HUES64 (cell line): ENCODE measurements around the gene MRS2.
"Not testable (repeated sequence)": the region's sequence is repeated elsewhere in the genome, so short reads cannot be mapped to it uniquely, and the experiment has no call there.

ENCODE experiments used
- H3K27ac ChIP-seq: 2 replicates; pipeline ENCODE4 v1.7.0; 2013; ENCODE audit warnings: low read depth, low read length, inconsistent platforms
- H3K27me3 ChIP-seq: 2 replicates; pipeline ENCODE4 v1.6.1; 2013; ENCODE audit warnings: mild to moderate bottlenecking, low read length; ENCODE audit not compliant: insufficient read depth
- H3K36me3 ChIP-seq: 2 replicates; pipeline ENCODE4 v1.6.1; 2013; ENCODE audit warnings: mild to moderate bottlenecking, low read length; ENCODE audit not compliant: insufficient read depth
- H3K4me1 ChIP-seq: 2 replicates; pipeline ENCODE4 v1.6.1; 2013; ENCODE audit warnings: mild to moderate bottlenecking, low read length, moderate library complexity; ENCODE audit not compliant: insufficient read depth
- H3K4me3 ChIP-seq: 2 replicates; pipeline ENCODE4 v1.5.1; 2013; ENCODE audit warnings: mild to moderate bottlenecking, low read length, moderate library complexity
- H3K9ac ChIP-seq: 2 replicates; pipeline ENCODE4 v1.6.1; 2013; ENCODE audit warnings: mild to moderate bottlenecking, low read depth, low read length
- H3K9me3 ChIP-seq: 2 replicates; pipeline ENCODE4 v1.6.1; 2013; ENCODE audit warnings: low read depth, low read length; ENCODE audit not compliant: insufficient read depth
- WGBS: fragments of 150-250, 120-280 bp; methylation state at CpG from one replicate; pipeline ENCODE4 v1.1.7; 2013; ENCODE audit warnings: missing lambda C conversion rate; 5-methylcytosine and 5-hydroxymethylcytosine counted together

Gene MRS2

DNA sequence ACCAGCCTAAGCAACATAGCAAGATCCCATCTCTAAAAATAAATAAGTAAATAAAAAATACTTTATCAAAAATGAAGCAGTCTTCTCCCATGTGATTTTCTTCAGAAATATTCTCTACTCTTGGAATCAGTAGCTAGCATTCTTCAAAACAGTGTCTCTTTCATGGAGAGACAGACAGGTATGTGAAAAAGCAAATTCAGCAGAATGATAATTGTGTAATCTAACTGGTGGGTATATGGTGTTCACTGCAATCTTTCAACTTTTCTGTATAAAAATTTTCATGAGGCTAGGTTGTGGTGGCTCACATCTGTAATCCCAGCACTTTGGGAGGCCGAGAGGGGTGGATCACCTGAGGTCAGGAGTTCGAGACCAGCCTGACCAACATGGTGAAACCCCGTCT lies 7.9 kb downstream of the MRS2 start:
- Histone ChIP-seq H3K27me3 (no peaks in the 10 kb centered on the region), H3K36me3 (peaks cover 94% of the 10 kb centered on the region), H3K4me3 (no peak overlapping the region), H3K9ac (no peak overlapping the region), H3K27ac (no peak overlapping the region), H3K9me3 (no peaks in the 10 kb centered on the region), H3K4me1 (peaks cover 8% of the 10 kb centered on the region)
- WGBS, result 100% methylated on average over 1 of the region's 3 CpGs

DNA sequence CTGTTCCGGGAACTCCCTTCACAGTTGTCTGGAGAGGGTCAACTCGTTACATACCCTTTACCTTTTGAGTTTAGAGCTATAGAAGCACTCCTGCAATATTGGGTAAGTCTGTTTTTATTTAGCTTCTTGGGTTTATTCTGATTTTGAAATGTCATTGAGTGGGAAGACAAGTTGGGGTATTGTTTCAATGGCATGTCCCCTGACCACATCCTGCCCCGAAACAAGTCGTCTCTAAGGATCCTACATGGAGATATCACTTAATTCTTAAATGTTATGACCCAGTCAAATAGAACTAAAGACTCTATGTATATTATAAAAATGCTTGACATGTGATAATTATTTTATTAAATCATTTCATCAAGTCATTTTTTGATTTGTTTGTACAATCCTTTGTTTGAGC lies 9.6 kb downstream of the MRS2 start:
- no peaks in the 10 kb centered on the region for H3K27me3 ChIP-seq
- H3K36me3 ChIP-seq, result peaks cover 97% of the 10 kb centered on the region

DNA sequence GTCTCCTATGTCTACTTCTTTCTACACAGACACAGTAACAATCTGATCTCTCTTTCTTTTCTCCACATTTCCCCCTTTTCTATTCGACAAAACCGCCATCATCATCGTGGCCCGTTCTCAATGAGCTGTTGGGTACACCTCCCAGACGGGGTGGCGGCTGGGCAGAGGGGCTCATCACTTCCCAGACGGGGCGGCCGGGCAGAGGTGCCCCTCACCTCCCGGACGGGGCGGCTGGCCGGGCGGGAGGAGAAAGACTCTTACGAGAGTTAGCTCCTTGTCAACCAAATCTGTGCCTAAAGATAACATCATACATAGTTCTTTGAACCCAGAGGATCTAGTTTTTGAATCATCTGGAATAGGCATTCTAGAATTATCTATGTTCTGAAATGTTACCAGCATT lies 11.8 kb downstream of the MRS2 start:
- not testable (repeated sequence) for H3K9me3 ChIP-seq, H3K9ac ChIP-seq, H3K27ac ChIP-seq, H3K27me3 ChIP-seq, H3K4me3 ChIP-seq, H3K4me1 ChIP-seq
- 96% methylated on average over 15 of the region's 15 CpGs for WGBS
- peaks cover 95% of the 10 kb centered on the region for H3K36me3 ChIP-seq

More for the DNA sequence above, 9.6 kb downstream of the MRS2 start:
- WGBS, result 93% methylated on average over 4 of the region's 4 CpGs
- Histone ChIP-seq H3K27ac (no peak overlapping the region), H3K4me3 (no peak overlapping the region), H3K9me3 (no peaks in the 10 kb centered on the region), H3K4me1 (no peaks in the 10 kb centered on the region), H3K9ac (no peak overlapping the region)

DNA sequence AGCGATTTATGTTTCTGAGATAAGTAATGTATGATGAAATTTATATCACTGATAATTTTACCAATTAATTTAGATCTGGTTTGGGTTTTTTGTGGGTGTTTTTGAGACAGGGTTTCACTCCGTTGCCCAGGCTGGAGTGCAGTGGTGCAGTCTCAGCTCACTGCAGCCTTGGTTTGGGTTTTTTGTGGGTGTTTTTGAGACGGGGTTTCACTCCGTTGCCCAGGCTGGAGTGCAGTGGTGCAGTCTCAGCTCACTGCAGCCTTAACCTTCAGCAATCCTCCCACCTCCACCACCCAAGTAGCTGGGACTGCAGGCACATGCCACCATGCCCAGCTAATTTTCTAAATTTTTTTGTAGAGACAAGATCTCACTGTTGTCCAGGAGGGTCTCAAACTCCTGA lies 13.0 kb downstream of the MRS2 start:
- no peak overlapping the region for H3K27ac ChIP-seq
- H3K9ac ChIP-seq, result no peak overlapping the region
- no peaks in the 10 kb centered on the region for H3K27me3 ChIP-seq
- no peaks in the 10 kb centered on the region for H3K9me3 ChIP-seq
- peaks cover 95% of the 10 kb centered on the region for H3K36me3 ChIP-seq
- no peak overlapping the region for H3K4me3 ChIP-seq
- no peaks in the 10 kb centered on the region for H3K4me1 ChIP-seq
- WGBS, result 91% methylated on average over 3 of the region's 4 CpGs

DNA sequence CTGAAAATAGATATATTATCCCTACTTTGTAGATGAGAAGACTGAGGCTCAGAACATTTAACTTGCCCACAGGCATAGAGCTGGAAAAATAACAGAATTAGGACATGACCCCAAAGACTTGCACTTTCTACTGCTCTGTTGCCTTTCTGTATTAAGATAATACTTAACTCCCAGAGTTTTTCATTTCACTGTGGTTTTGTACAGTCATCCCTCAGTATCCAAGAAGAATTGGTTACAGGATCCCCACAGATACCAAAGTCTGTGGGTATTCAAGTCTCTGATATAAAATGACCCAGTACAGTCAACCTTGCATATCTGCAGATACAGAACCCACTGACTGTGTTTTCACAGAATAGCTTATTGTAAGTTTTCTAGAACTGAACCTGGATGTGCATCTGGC lies 16.8 kb downstream of the MRS2 start:
- Histone ChIP-seq H3K27ac (no peak overlapping the region), H3K27me3 (no peaks in the 10 kb centered on the region), H3K4me3 (no peak overlapping the region), H3K9me3 (no peaks in the 10 kb centered on the region), H3K4me1 (no peaks in the 10 kb centered on the region), H3K9ac (no peak overlapping the region), H3K36me3 (peaks cover 98% of the 10 kb centered on the region)

DNA sequence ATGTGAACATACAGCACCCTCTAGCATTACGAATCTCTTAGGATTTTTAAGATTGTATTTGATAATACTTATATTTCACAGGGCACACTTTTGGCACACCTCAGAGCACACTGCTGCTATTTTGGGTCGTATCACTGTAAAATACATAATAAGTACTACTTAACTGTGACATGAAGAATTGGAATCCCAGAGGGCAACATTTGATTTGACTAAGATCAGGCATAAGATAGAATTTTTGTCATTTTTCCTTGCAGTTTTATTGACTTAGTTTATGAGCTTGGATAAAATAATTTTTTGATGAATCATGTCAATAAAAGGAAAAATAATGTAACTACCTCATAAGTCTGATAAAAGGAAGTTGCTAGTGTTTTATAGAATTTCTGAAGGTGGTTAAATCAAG lies 22.4 kb downstream of the MRS2 start:
- Histone ChIP-seq H3K9me3 (no peaks in the 10 kb centered on the region), H3K27me3 (no peaks in the 10 kb centered on the region), H3K4me3 (no peak overlapping the region), H3K4me1 (no peaks in the 10 kb centered on the region), H3K27ac (no peak overlapping the region), H3K36me3 (peaks cover 68% of the 10 kb centered on the region), H3K9ac (no peak overlapping the region)
- WGBS, result no CpG with 5 or more reads among the region's 2 CpGs

DNA sequence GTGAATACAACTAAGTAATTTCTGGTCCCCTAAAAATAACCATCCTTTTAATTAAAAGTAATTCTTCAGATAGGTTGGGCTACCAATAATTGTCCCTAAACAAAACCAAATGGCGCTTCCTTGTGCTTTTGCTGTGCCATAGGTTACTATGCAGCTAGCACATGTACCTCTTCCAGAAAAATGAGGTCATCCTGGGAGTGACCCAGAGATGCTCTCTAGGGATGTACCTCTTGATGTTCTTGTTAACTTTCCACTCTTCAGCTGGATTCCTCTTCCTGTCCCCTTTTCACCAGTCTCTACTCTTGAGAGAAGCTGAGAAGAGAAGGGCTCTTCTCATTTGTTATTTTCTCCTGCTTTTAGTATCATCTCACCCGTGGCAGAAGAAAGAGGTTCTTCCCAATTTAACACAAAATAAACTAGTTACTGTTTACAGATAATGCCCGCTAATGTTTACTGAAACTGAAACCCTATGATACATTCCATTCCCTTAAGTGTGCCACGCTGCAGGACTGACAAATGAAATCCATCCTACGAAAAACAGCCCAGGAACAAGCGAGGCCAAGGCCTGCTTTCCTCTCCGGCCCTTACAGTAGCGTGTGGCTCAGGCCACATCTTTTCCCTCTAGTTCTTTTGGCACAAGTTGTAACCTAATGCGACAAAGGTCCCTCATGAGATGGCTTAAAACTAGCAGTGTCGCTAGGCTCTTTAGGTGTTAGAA lies 24.2 kb downstream of the MRS2 start:
- WGBS, result 92% methylated on average over 10 of the region's 10 CpGs
- peaks cover 50% of the 10 kb centered on the region for H3K36me3 ChIP-seq
- no peak overlapping the region for H3K27ac ChIP-seq

DNA sequence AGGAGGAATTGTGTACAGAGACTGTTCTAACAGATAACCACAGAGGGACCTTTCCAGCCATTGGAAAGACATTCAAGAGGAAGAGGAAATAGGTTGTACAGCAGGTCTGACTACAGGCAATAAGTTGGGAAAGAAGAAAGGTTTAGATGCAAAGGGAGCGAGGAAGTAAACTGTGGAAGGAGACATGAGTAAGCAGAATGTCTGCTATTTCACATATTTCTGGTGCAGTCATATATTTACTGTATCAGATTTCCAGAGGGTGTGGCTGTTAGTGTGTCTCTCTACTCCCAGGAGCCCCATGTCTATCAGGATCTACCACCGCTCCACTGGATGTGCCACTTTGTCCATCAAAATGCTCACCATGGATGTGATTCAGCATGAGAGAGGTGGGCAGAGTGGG lies 25.9 kb downstream of the MRS2 start:
- H3K27ac ChIP-seq, result no peak overlapping the region
- H3K9ac ChIP-seq, result no peak overlapping the region
- no peak overlapping the region for H3K4me3 ChIP-seq
- no peaks in the 10 kb centered on the region for H3K4me1 ChIP-seq
- H3K9me3 ChIP-seq, result no peaks in the 10 kb centered on the region; the same call in 1 of the 2 replicates
- 95% methylated on average over 2 of the region's 2 CpGs for WGBS
- H3K27me3 ChIP-seq, result no peaks in the 10 kb centered on the region
- peaks cover 33% of the 10 kb centered on the region for H3K36me3 ChIP-seq

More for the DNA sequence above, 24.2 kb downstream of the MRS2 start:
- Histone ChIP-seq H3K4me3 (no peak overlapping the region), H3K4me1 (no peaks in the 10 kb centered on the region), H3K9me3 (no peaks in the 10 kb centered on the region; the same call in 1 of the 2 replicates), H3K9ac (no peak overlapping the region), H3K27me3 (no peaks in the 10 kb centered on the region)

DNA sequence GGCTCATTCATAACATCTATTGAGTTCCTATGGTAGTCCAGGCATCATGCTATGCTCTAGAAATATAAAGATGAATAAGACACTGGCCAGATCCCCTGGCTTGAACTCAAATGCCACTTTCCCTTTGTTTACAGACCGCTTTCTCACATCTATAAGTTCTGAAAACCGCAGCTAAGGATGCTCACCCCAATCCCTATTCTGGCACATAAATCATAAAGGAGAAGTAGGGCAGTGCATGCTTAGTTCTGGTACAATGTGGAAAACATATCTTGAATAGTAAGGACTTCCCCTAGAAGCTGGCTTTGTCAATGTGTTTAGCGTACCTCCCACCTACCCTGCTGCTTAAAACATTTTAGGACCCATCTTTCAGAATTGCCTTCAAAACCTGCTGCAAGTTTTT lies 26.4 kb downstream of the MRS2 start:
- WGBS, result over 99% methylated on average over 3 of the region's 3 CpGs
- Histone ChIP-seq H3K36me3 (peaks cover 28% of the 10 kb centered on the region), H3K27ac (no peak overlapping the region)

DNA sequence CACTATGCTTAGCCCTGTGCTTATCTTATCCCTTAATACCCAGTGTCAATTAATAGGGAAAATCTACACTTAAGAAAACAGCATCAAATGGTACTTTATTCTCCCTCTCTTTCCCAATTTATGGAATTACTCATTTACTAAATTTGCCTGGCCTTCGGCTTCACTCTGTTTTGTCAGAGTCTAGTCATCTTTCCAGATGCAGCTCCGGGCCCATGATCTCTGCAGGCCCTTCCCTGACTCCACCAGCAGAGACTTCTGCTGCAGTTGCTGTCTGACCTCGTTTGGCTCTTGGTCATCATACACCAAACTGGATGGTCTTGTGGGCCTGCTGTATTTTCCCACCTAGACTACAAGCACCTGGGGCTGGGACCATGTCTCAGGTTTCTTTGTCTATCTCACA lies 27.4 kb downstream of the MRS2 start:
- Histone ChIP-seq H3K36me3 (peaks cover 18% of the 10 kb centered on the region), H3K9me3 (no peaks in the 10 kb centered on the region; the same call in 1 of the 2 replicates), H3K27me3 (no peaks in the 10 kb centered on the region), H3K4me1 (no peaks in the 10 kb centered on the region), H3K9ac (no peak overlapping the region), H3K4me3 (no peak overlapping the region), H3K27ac (no peak overlapping the region)
- WGBS, result 91% methylated on average over 3 of the region's 3 CpGs

More for the DNA sequence above, 26.4 kb downstream of the MRS2 start:
- H3K9me3 ChIP-seq, result no peaks in the 10 kb centered on the region; the same call in 1 of the 2 replicates
- no peaks in the 10 kb centered on the region for H3K27me3 ChIP-seq
- H3K4me1 ChIP-seq, result no peaks in the 10 kb centered on the region
- no peak overlapping the region for H3K4me3 ChIP-seq
- H3K9ac ChIP-seq, result no peak overlapping the region

DNA sequence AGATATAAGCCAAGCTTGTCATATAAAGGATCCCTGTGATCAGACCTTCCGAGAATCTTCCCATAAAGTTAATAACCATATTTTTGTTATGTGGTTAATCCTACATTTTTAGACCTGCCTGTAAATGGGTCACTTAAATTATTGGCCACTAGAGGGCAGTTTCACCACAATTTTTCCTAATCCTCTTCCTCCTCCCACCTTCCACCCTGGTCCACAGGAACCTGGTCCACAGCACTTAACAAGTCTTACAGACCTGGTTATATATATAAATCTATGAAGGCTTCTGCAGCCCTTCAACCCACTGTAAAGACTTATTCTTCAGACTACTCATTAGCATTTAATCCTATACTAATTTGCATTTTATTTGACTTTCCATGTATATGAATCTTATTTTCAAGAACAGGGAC lies 28.3 kb downstream of the MRS2 start:
- H3K27me3 ChIP-seq, result no peaks in the 10 kb centered on the region
- no peak overlapping the region for H3K4me3 ChIP-seq
- H3K9me3 ChIP-seq, result no peaks in the 10 kb centered on the region; the same call in 1 of the 2 replicates
- WGBS, result 80% methylated on average over 1 of the region's 1 CpG
- H3K27ac ChIP-seq, result no peak overlapping the region
- peaks cover 9% of the 10 kb centered on the region for H3K36me3 ChIP-seq
- no peak overlapping the region for H3K9ac ChIP-seq
- no peaks in the 10 kb centered on the region for H3K4me1 ChIP-seq

DNA sequence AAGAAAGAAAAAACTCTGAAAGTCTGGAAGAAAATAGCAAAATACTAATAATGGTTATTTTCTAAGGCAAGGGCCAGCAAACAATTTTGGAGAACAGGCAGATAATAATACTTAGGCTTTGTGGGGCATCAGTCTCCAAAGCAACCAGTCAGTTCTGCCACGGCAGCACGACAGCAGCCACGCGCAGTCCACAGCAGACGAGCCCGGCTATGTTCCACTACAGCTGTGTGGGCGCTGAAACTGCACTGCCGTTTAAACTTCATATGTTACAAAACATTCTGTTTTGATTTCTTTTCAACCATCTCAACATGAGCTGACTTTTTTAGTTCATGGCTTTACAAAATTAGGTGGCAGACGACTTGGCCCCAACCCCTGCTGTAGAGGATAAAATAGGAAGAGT lies 29.9 kb downstream of the MRS2 start:
- no peak overlapping the region for H3K27ac ChIP-seq
- 98% methylated on average over 9 of the region's 9 CpGs for WGBS

More for the DNA sequence above, 29.9 kb downstream of the MRS2 start:
- H3K9me3 ChIP-seq, result no peaks in the 10 kb centered on the region; the same call in 1 of the 2 replicates
- no peaks in the 10 kb centered on the region for H3K27me3 ChIP-seq
- no peaks in the 10 kb centered on the region for H3K36me3 ChIP-seq
- no peak overlapping the region for H3K4me3 ChIP-seq
- H3K9ac ChIP-seq, result no peak overlapping the region
- H3K4me1 ChIP-seq, result no peaks in the 10 kb centered on the region
